Measurements from ENCODE around the gene DNAH12. TPM values are rescaled to one million over a fixed set of nuclear protein-coding genes. Genes with fewer than 3 reads are reported as not detected.

The DNAH12 gene
- total RNA-seq, 1 experiment from 2014 or later, result not detected

GRCh38 chr3:57292897-57293526, 251.1 kb downstream of the DNAH12 start:
- intact Hi-C loops (cut with micrococcal nuclease), result no loop called here
- Histone ChIP-seq H2AFZ (ENCODE audit: low read depth, low read length, poor library complexity, severe bottlenecking) (no peak overlapping the region), H4K20me1 (ENCODE audit: insufficient read depth) (no peaks in the 10 kb centered on the region), H3K9me3 (ENCODE audit: control insufficient read depth in 1 of 2, insufficient read depth in 1 of 2, low read depth in 1 of 2, low read length in 2 of 2) (no peaks in the 10 kb centered on the region), H3K36me3 (ENCODE audit: control insufficient read depth in 1 of 2, insufficient read depth in 2 of 2, low read length in 2 of 2) (no peaks in the 10 kb centered on the region), H3K9me2 (ENCODE audit: insufficient read depth) (no peaks in the 10 kb centered on the region), H3K27ac (ENCODE audit: low read depth, low read length) (no peak overlapping the region), H3K27me3 (ENCODE audit: insufficient read depth, low read length) (no peaks in the 10 kb centered on the region), H3K4me3 (replicated peaks in 1 of 2; ENCODE audit: low read depth in 1 of 2, low read length in 2 of 2) (no peak overlapping the region), H3K4me1 (ENCODE audit: control insufficient read depth in 1 of 2, insufficient read depth in 2 of 2, low read length in 2 of 2) (peaks cover 4 to 6% of the 10 kb centered on the region in 2 experiments; a peak in 2 of 4 replicates), H3K4me2 (ENCODE audit: low read length) (no peak overlapping the region), H3K79me2 (ENCODE audit: insufficient read depth, low read length) (no peaks in the 10 kb centered on the region), H3K9ac (ENCODE audit: low read length) (no peak overlapping the region)
- ChIA-PET CTCF (no interaction called here), RAD21 (ENCODE audit: low non-redundant PET in 1 of 2, low total read pairs in 2 of 2, uncharacterized antibody in 2 of 2, unreplicated experiment in 2 of 2) (no interaction called here), POLR2A (no interaction called here)
- BruUV-seq (replicated peaks), result no TSS peak
- no peak for ATAC-seq
- no peak for TF ChIP-seq YY1 (IDR thresholded peaks at IDR 0.05; ENCODE audit: extremely low read depth, insufficient replicate concordance, low read depth, low read length)
- no peak for TF ChIP-seq JUND (IDR thresholded peaks at IDR 0.05)
- TF ChIP-seq SRF (IDR thresholded peaks at IDR 0.05; ENCODE audit: low read depth), result no peak
- TF ChIP-seq SP1 (IDR thresholded peaks at IDR 0.05; ENCODE audit: low read depth), result no peak
- TF ChIP-seq ZNF274 (IDR thresholded peaks at IDR 0.05; ENCODE audit: low read depth, low read length), result no peak
- DNase-seq (ENCODE audit: low read depth, low spot score), result no peak

- no TSS peak for BruUV-seq (replicated peaks)
- H3K9me3 ChIP-seq (ENCODE audit: control insufficient read depth in 1 of 2, insufficient read depth in 1 of 2, low read depth in 1 of 2, low read length in 2 of 2), result no peaks in the 10 kb centered on the region
- H3K9ac ChIP-seq (ENCODE audit: low read length), result no peak within 1 kb of the TSS
- ChIA-PET CTCF (no interaction called here), POLR2A (no interaction called here), RAD21 (ENCODE audit: low non-redundant PET in 1 of 2, low total read pairs in 2 of 2, uncharacterized antibody in 2 of 2, unreplicated experiment in 2 of 2) (no interaction called here)
- H3K79me2 ChIP-seq (ENCODE audit: insufficient read depth, low read length), result no peaks in the 10 kb centered on the region
- no peak within 1 kb of the TSS for H3K4me2 ChIP-seq (ENCODE audit: low read length)
- no peaks in the 10 kb centered on the region for H3K27me3 ChIP-seq (ENCODE audit: insufficient read depth, low read length)
- H3K27ac ChIP-seq (ENCODE audit: low read depth, low read length), result no peak within 1 kb of the TSS
- no peak within 1 kb of the TSS for H2AFZ ChIP-seq (ENCODE audit: low read depth, low read length, poor library complexity, severe bottlenecking)
- ATAC-seq (no peak), DNase-seq (ENCODE audit: low read depth, low spot score) (no peak)
- intact Hi-C loops (cut with micrococcal nuclease), result no loop called here
- H3K36me3 ChIP-seq (ENCODE audit: control insufficient read depth in 1 of 2, insufficient read depth in 2 of 2, low read length in 2 of 2), result no peaks in the 10 kb centered on the region
- no peaks in the 10 kb centered on the region for H3K4me1 ChIP-seq (ENCODE audit: control insufficient read depth in 1 of 2, insufficient read depth in 2 of 2, low read length in 2 of 2)
- H4K20me1 ChIP-seq (ENCODE audit: insufficient read depth), result no peaks in the 10 kb centered on the region
- no peak within 1 kb of the TSS for H3K4me3 ChIP-seq (replicated peaks in 1 of 2; ENCODE audit: low read depth in 1 of 2, low read length in 2 of 2)
- H3K9me2 ChIP-seq (ENCODE audit: insufficient read depth), result no peaks in the 10 kb centered on the region
- TF ChIP-seq EGR1 (IDR thresholded peaks at IDR 0.05; ENCODE audit: low read depth) (no peak), ELF1 (IDR thresholded peaks at IDR 0.05; ENCODE audit: borderline replicate concordance, low read depth) (no peak), ZNF274 (IDR thresholded peaks at IDR 0.05; ENCODE audit: low read depth, low read length) (no peak), ZFX (IDR thresholded peaks at IDR 0.05) (no peak), CEBPB (IDR thresholded peaks at IDR 0.05; ENCODE audit: low read depth) (no peak), REST (IDR thresholded peaks at IDR 0.05; ENCODE audit: low read depth) (no peak), EZH2phosphoT487 (IDR thresholded peaks at IDR 0.05; ENCODE audit: borderline replicate concordance) (no peak), SIN3A (IDR thresholded peaks at IDR 0.05; ENCODE audit: low read depth) (no peak), CTCF (IDR thresholded peaks at IDR 0.05 in 2 of 3, conservative IDR thresholded peaks at IDR 0.05 in 1 of 3; ENCODE audit: borderline replicate concordance in 1 of 3, insufficient read depth in 1 of 3, low read depth in 2 of 3, low read length in 2 of 3) (no peak)
These were observed 251.8 kb downstream of the DNAH12 start, which contains the start of gene ASB14 for GRCh38 chr3:57292159-57292896. ASB14 (minus strand) TSS chr3:57292685; CDS start chr3:57292033, 652 bp downstream.

Measured in HCT116 (cell line).